Measurements from ENCODE around the gene TAMALIN.
A peak's percentile ranks its signal among the peaks of the same experiment; 100 is the strongest.
"Not testable (repeated sequence)": the region's sequence is repeated elsewhere in the genome, so short reads cannot be mapped to it uniquely, and the experiment has no call there.

The TAMALIN gene

DNA sequence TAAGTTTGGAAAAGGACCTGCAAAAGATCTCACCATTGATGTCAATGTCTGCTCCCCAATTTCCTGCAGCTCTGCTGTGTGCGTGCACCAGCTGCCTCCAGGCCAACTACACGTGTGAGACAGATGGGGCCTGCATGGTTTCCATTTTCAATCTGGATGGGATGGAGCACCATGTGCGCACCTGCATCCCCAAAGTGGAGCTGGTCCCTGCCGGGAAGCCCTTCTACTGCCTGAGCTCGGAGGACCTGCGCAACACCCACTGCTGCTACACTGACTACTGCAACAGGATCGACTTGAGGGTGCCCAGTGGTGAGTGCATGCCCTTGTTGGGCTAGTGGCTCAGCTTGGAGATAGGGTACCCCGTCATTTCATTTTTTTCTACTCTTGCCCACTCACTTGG, 31.6 kb upstream of the TAMALIN start:
- H3K4me3 Mint-ChIP-seq = no peak overlapping the region
- peaks cover 75% of the 10 kb centered on the region for H3K4me1 Mint-ChIP-seq
- no peaks in the 10 kb centered on the region for H3K9me3 Mint-ChIP-seq
- ATAC-seq = no peak
- no peak overlapping the region for H3K27ac Mint-ChIP-seq
- H3K36me3 Mint-ChIP-seq = peaks cover 23% of the 10 kb centered on the region
- no peaks in the 10 kb centered on the region for H3K27me3 Mint-ChIP-seq

DNA sequence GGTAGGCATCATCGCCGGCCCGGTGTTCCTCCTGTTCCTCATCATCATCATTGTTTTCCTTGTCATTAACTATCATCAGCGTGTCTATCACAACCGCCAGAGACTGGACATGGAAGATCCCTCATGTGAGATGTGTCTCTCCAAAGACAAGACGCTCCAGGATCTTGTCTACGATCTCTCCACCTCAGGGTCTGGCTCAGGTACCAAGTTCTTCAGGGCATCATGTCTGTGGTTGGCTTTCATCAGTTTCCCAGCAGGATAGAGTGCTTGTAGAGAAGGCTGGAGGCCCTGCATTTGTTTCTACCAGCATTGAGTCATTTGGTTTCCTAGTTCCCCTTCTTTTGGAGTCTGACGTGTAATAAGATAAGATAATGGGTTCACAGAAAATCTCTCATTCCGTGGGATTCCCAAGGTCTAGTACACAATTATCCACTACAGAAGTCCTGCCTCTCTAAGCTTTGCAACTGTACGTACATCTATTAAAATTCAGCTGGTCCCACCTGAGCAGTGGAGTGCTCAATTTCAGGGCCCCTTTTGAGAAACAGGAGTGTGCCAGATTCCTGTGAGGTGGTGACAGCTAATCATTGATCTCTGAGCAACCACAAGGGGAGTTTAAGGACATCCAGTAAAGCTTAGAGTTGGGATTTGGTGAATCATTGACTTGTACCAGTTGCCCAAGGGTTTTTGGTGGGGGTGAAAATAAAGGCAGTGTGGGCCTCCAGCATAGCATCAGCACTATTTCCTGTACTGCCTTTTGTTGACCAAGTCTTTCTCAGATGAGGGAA, 30.2 kb upstream of the TAMALIN start:
- no peak for ATAC-seq
- no peak overlapping the region for H3K4me3 Mint-ChIP-seq
- no peak overlapping the region for H3K27ac Mint-ChIP-seq
- H3K4me1 Mint-ChIP-seq = peaks cover 70% of the 10 kb centered on the region
- H3K9me3 Mint-ChIP-seq = no peaks in the 10 kb centered on the region
- peaks cover 23% of the 10 kb centered on the region for H3K36me3 Mint-ChIP-seq
- no peaks in the 10 kb centered on the region for H3K27me3 Mint-ChIP-seq

- Mint-ChIP-seq H3K36me3 (peaks cover 23% of the 10 kb centered on the region), H3K9me3 (no peaks in the 10 kb centered on the region), H3K4me1 (peaks cover 62% of the 10 kb centered on the region), H3K27ac (no peak overlapping the region), H3K4me3 (no peak overlapping the region), H3K27me3 (no peaks in the 10 kb centered on the region)
- no peak for ATAC-seq
Observed at GRCh38 chr12:51977320-51977753, 29.4 kb upstream of the TAMALIN start.

- not testable (repeated sequence) for H3K4me3 Mint-ChIP-seq, H3K27ac Mint-ChIP-seq, H3K9me3 Mint-ChIP-seq, ATAC-seq, H3K27me3 Mint-ChIP-seq
- peaks cover 43% of the 10 kb centered on the region for H3K4me1 Mint-ChIP-seq
- H3K36me3 Mint-ChIP-seq = peaks cover 23% of the 10 kb centered on the region
Observed at GRCh38 chr12:51979306-51979705, 27.4 kb upstream of the TAMALIN start.

DNA sequence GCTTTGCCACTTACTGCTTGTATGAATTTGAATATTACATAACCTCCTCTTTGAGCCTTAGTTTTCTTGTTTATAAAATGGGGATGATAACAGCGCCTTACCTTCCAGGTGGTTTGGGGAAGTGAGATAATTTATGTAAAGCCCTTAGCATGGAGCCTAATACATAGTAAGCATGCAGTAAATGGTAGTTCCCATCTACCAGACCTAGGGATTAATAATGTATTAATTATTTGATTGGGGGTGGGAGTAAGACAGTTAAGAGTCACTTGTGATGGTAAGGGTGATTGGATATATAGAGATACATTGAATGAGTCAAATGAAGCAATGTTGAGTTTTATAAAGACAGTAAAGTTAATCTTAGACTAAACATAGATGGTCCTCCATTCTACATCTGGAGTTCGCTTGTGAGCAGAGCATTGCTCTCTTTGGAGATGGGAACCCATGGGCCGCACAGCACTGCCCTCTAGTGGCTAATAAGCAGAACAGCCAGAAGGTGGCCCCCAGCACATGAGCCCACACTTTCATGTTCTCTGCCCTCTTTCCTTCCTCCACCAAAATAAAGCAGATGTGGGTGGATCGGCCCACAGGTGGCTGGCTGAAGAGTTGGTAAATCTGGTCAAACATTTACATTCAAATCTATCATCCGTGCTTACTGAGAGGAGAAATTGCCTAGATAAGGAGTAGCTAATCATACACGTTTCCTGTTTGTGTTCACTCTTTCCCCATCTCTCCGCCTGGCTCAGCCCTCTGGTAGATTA, 26.5 kb upstream of the TAMALIN start:
- Mint-ChIP-seq H3K9me3 (no peaks in the 10 kb centered on the region), H3K36me3 (peaks cover 22% of the 10 kb centered on the region), H3K4me3 (no peak overlapping the region), H3K27ac (peak overlapping the region; percentile 45), H3K4me1 (peaks cover 33% of the 10 kb centered on the region), H3K27me3 (no peaks in the 10 kb centered on the region)
- ATAC-seq = peak; percentile 87

GRCh38 chr12:51980809-51981127, 26.0 kb upstream of the TAMALIN start:
- no peak for ATAC-seq
- H3K27ac Mint-ChIP-seq = peak overlapping the region; percentile 45
- H3K4me3 Mint-ChIP-seq = no peak overlapping the region
- no peaks in the 10 kb centered on the region for H3K9me3 Mint-ChIP-seq
- H3K36me3 Mint-ChIP-seq = peaks cover 16% of the 10 kb centered on the region
- H3K27me3 Mint-ChIP-seq = no peaks in the 10 kb centered on the region
- peaks cover 28% of the 10 kb centered on the region for H3K4me1 Mint-ChIP-seq

GRCh38 chr12:51984657-51985056, 22.1 kb upstream of the TAMALIN start:
- Mint-ChIP-seq H3K27ac (no peak overlapping the region), H3K27me3 (no peaks in the 10 kb centered on the region), H3K4me1 (peaks cover 15% of the 10 kb centered on the region), H3K9me3 (no peaks in the 10 kb centered on the region), H3K4me3 (no peak overlapping the region), H3K36me3 (no peaks in the 10 kb centered on the region)
- ATAC-seq = no peak

GRCh38 chr12:51985154-51985835, 21.5 kb upstream of the TAMALIN start:
- no peak for ATAC-seq
- Mint-ChIP-seq H3K4me1 (peaks cover 8% of the 10 kb centered on the region), H3K27me3 (no peaks in the 10 kb centered on the region), H3K36me3 (no peaks in the 10 kb centered on the region), H3K4me3 (no peak overlapping the region), H3K9me3 (no peaks in the 10 kb centered on the region), H3K27ac (no peak overlapping the region)

- no peaks in the 10 kb centered on the region for H3K36me3 Mint-ChIP-seq
Observed at GRCh38 chr12:51986834-51987233, 19.9 kb upstream of the TAMALIN start.

DNA sequence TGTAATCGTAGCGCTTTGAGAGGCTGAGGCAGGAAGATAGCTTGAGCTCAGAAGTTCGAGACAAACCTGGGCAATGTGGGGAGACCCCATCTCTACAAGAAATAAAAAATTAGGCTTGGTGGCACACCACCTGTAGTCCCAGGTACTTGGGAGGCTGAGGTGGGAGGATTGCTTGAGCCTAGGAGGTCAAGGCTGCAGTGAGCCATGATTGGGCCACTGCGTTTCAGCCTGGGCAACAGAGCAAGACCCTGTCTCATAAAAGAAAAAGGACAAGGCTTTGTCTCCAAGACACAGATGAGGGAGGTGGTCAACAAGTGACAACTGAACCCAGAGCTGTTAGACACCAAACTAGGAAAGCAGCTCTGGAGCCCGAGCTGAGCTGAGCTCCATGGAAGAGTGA, 14.5 kb upstream of the TAMALIN start:
- Mint-ChIP-seq H3K4me1 (peaks cover 6% of the 10 kb centered on the region), H3K27me3 (no peaks in the 10 kb centered on the region), H3K27ac (no peak overlapping the region), H3K36me3 (peaks cover 5% of the 10 kb centered on the region), H3K9me3 (no peaks in the 10 kb centered on the region), H3K4me3 (no peak overlapping the region)
- no peak for ATAC-seq

More at GRCh38 chr12:51986834-51987233, 19.9 kb upstream of the TAMALIN start:
- Mint-ChIP-seq H3K27ac (no peak overlapping the region), H3K27me3 (no peaks in the 10 kb centered on the region), H3K4me1 (no peaks in the 10 kb centered on the region), H3K9me3 (no peaks in the 10 kb centered on the region), H3K4me3 (no peak overlapping the region)
- ATAC-seq = no peak

GRCh38 chr12:51994539-51994820, 12.3 kb upstream of the TAMALIN start:
- Mint-ChIP-seq H3K27me3 (no peaks in the 10 kb centered on the region), H3K36me3 (peaks cover 8% of the 10 kb centered on the region), H3K9me3 (no peaks in the 10 kb centered on the region), H3K4me1 (peaks cover 6% of the 10 kb centered on the region), H3K27ac (no peak overlapping the region), H3K4me3 (no peak overlapping the region)
- no peak for ATAC-seq

GRCh38 chr12:51994959-51995358, 11.8 kb upstream of the TAMALIN start:
- Mint-ChIP-seq H3K4me1 (peaks cover 6% of the 10 kb centered on the region), H3K9me3 (no peaks in the 10 kb centered on the region), H3K27ac (no peak overlapping the region), H3K27me3 (no peaks in the 10 kb centered on the region), H3K4me3 (no peak overlapping the region), H3K36me3 (peaks cover 11% of the 10 kb centered on the region)
- ATAC-seq = no peak

DNA sequence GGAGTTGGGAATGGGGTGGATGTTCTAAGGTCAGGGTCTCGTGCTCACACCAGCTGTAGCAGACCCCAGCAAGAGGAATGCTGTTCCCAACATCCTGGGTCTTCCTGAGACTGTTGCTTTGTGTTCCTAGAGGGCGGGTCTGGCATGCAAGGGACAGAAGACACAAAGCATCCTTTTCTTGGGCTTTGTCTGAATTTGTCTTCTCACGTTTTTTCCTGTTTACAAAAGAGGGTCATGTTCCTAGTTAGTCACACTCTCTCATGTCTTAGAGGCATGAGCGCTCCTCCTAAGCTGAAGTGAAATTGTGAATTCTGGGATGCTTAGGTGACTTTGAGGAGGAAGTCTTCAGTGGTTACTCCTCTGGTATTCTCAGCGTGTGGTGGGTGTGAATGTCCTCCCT, 9.6 kb upstream of the TAMALIN start:
- Mint-ChIP-seq H3K27ac (no peak overlapping the region), H3K4me1 (peaks cover 6% of the 10 kb centered on the region), H3K27me3 (no peaks in the 10 kb centered on the region), H3K4me3 (no peak overlapping the region), H3K9me3 (no peaks in the 10 kb centered on the region), H3K36me3 (peaks cover 17% of the 10 kb centered on the region)
- no peak for ATAC-seq

- H3K9me3 Mint-ChIP-seq = no peaks in the 10 kb centered on the region
- no peak for ATAC-seq
- H3K27ac Mint-ChIP-seq = no peak overlapping the region
- H3K4me1 Mint-ChIP-seq = peaks cover 27% of the 10 kb centered on the region
- H3K4me3 Mint-ChIP-seq = no peak overlapping the region
- peaks cover 22% of the 10 kb centered on the region for H3K36me3 Mint-ChIP-seq
- H3K27me3 Mint-ChIP-seq = no peaks in the 10 kb centered on the region
Observed at GRCh38 chr12:52003016-52003550, 3.7 kb upstream of the TAMALIN start.

DNA sequence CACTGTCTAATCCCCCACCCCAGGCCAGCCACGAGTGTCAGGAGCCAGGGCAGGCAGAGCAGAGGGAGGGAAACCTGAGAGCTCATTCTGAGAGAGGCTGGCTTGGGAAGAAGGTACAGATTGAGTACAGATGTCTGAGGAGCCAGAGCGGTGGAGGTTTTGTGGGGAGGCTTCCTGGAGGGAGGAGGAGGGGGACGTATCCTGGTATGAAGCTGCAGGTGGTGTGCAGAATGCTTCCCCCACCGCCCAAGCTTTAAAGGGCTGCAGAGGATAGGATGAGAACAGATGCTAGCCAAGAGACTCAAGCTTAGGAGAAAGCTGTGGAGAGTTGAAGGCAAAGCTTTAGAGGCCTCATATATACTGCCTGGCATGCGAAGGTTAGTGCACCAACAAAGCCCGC, 3.2 kb upstream of the TAMALIN start:
- no peak overlapping the region for H3K4me3 Mint-ChIP-seq
- no peak overlapping the region for H3K27ac Mint-ChIP-seq
- no peaks in the 10 kb centered on the region for H3K27me3 Mint-ChIP-seq
- H3K4me1 Mint-ChIP-seq = peaks cover 32% of the 10 kb centered on the region
- H3K36me3 Mint-ChIP-seq = peaks cover 27% of the 10 kb centered on the region
- ATAC-seq = no peak
- no peaks in the 10 kb centered on the region for H3K9me3 Mint-ChIP-seq

Data from stimulated activated memory B cell treated with anti-CD40 and anti-IgM and Interleukin-4, amounts not matched to agents 10 μg/mL and 1 μg/mL and 100 μg/mL, for 72 hours (primary cell).